GM21576 (cell line): Measurements from ENCODE around the gene USP15.
A peak's percentile ranks its signal among the peaks of the same experiment; 100 is the strongest.

Source experiments
- ATAC-seq: cut with Tn5 transposase; IDR thresholded peaks from one replicate; pipeline ENCODE4 v1.9.1; 2021; ENCODE audit warnings: mild to moderate bottlenecking, moderate library complexity; ENCODE audit not compliant: unreplicated experiment

Gene USP15

GRCh38 chr12:62256408-62257096 lies 3.7 kb upstream of the USP15 start:
- ATAC-seq = no peak

- no peak for ATAC-seq
Observed at GRCh38 chr12:62258231-62258630, 2.0 kb upstream of the USP15 start.

- ATAC-seq = no peak
Observed at GRCh38 chr12:62258941-62259630, 1.1 kb upstream of the USP15 start.

- peak; percentile 10 for ATAC-seq
Observed at GRCh38 chr12:62259631-62259992, 592 bp upstream of the USP15 start.

- ATAC-seq = peak; percentile 45
Observed at GRCh38 chr12:62260733-62261683, 804 bp downstream of the USP15 start.

GRCh38 chr12:62261876-62262517 lies 1.8 kb downstream of the USP15 start:
- ATAC-seq = no peak

- no peak for ATAC-seq
Observed at GRCh38 chr12:62263232-62263631, 3.0 kb downstream of the USP15 start.

- no peak for ATAC-seq
Observed at GRCh38 chr12:62263966-62264365, 3.8 kb downstream of the USP15 start.

GRCh38 chr12:62264706-62265105 lies 4.5 kb downstream of the USP15 start:
- ATAC-seq = no peak

- no peak for ATAC-seq
Observed at GRCh38 chr12:62265511-62265910, 5.3 kb downstream of the USP15 start.

- ATAC-seq = no peak
Observed at GRCh38 chr12:62267026-62267425, 6.8 kb downstream of the USP15 start.

- ATAC-seq = peak; percentile 56
Observed at GRCh38 chr12:62267480-62267879, 7.3 kb downstream of the USP15 start.

- ATAC-seq = no peak
Observed at GRCh38 chr12:62268956-62269355, 8.8 kb downstream of the USP15 start.

GRCh38 chr12:62269464-62270228 lies 9.4 kb downstream of the USP15 start:
- ATAC-seq = no peak

- no peak for ATAC-seq
Observed at GRCh38 chr12:62270384-62270783, 10.2 kb downstream of the USP15 start.

GRCh38 chr12:62270872-62271271 lies 10.7 kb downstream of the USP15 start:
- no peak for ATAC-seq

GRCh38 chr12:62272936-62273552 lies 12.8 kb downstream of the USP15 start:
- no peak for ATAC-seq

GRCh38 chr12:62273724-62274380 lies 13.6 kb downstream of the USP15 start:
- ATAC-seq = no peak

- no peak for ATAC-seq
Observed at GRCh38 chr12:62278022-62278421, 17.8 kb downstream of the USP15 start.
